Cardiac muscle cell (in vitro differentiated cells and primary cell): ENCODE data around the gene PRLR. TPM values are rescaled to one million over a fixed set of nuclear protein-coding genes. Genes with fewer than 3 reads are reported as not detected.

Experiments used
- DNase-seq, 2 donors: peaks; one replicate each; pipeline versions ENCODE4 v3.0.0 to v3.0.0-alpha.2; 2010 to 2017; ENCODE audit warnings: low read depth in 1 of 2, low spot score in 1 of 2
- H3K27ac ChIP-seq: fragments of 200-600 bp; sonication (generic); 2 replicates; pipeline ENCODE4 v1.5.1; 2016
- H3K27me3 ChIP-seq: fragments of 200-600 bp; sonication (generic); 2 replicates; pipeline ENCODE4 v1.6.0; 2016; ENCODE audit warnings: control low read depth
- H3K36me3 ChIP-seq: fragments of 200-600 bp; sonication (generic); 2 replicates; pipeline ENCODE4 v1.5.1; 2016; ENCODE audit warnings: control low read depth
- H3K4me1 ChIP-seq: fragments of 200-600 bp; sonication (generic); 2 replicates; pipeline ENCODE4 v1.8.1; 2017; ENCODE audit warnings: low read depth, mild to moderate bottlenecking, mixed run types
- H3K4me3 ChIP-seq: fragments of 200-600 bp; sonication (generic); 2 replicates; pipeline ENCODE4 v1.5.1; 2016; ENCODE audit warnings: mild to moderate bottlenecking
- H3K9me3 ChIP-seq: fragments of 200-600 bp; sonication (generic); 2 replicates; pipeline ENCODE4 v1.5.1; 2017; ENCODE audit warnings: low read depth, mild to moderate bottlenecking, control low read depth
- polyA plus RNA-seq: library from polyadenylated mRNA; unstranded; fragments of >200 nt; fragmentation: Nextera tagmentation; extraction: Ambion mirVana; gene quantifications from 2 replicates; pipeline ENCODE4 v1.2.1, GENCODE V29; 2016
- total RNA-seq: library from RNA; depleted of rRNA; stranded (reverse); fragments of >200 nt; gene quantifications from 2 replicates; pipeline ENCODE4 v1.2.3, GENCODE V29; 2016
- TF ChIP-seq, protein P1 (sequence below): IDR thresholded peaks from 2 replicates; pipeline ENCODE4 v1.5.1; 2012; ENCODE audit warnings: low read depth, mild to moderate bottlenecking, low read length

Gene PRLR
- total and polyA plus RNA-seq, 2 experiments from 2014 or later = 0.06 TPM; not detected in 1

DNA sequence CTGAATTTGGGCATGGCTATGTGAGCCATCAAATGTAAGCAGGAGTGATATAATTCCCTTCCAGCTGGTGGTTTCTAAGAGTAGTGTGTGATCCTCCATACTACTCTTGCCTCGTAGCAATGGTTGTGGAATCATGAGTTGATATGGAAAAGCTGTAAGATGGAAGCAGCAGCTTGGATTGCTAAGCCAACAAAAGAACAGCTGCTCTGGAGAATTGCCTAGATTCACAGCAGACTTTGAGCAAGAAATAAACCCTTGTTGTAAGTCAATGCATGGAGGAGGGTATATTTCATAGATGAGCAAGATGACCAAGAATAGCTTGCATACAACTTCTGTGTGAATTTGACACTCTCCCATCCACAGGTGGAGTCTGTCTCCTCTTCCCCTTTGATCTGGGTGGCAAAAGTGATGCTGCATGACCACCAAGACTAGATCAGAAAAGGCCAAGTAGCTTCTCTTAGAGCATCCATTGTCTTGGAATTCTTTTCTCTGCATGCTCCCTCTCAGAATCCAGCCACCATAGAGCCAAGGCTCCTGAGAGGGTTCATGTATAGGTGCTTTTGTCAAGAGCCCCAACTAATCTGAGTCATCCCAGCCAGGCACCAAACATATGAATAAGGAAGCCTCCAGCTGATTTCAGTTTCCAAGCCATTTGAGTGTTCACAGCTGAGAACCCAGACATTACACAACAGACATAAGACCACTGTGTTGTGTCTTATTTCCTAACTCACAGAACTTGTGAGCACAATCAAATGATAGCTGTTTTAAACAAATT lies 79.0 kb downstream of the PRLR start:
- no peaks in the 10 kb centered on the region for H3K9me3 ChIP-seq
- no peaks in the 10 kb centered on the region for H3K36me3 ChIP-seq

DNA sequence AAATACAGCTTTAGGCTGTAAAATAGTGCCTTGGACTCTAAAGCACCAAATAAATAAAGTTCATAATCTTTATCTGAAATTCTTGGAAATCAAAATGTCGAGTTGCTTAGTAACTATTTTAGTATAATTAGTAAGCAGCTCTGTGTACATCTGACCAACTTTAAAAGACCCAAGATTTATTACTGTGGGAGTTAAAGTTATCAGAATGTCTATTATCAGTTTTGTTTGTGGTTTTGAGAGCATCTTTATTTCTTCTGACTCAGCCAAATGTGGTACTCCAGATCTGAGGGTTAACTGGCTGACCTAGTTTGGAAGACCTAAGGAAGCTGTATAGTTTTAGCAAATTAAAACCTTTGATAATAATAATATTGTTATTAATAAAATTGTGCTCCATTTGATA lies 81.2 kb downstream of the PRLR start:
- no peaks in the 10 kb centered on the region for H3K9me3 ChIP-seq
- TF ChIP-seq, protein P1, sequence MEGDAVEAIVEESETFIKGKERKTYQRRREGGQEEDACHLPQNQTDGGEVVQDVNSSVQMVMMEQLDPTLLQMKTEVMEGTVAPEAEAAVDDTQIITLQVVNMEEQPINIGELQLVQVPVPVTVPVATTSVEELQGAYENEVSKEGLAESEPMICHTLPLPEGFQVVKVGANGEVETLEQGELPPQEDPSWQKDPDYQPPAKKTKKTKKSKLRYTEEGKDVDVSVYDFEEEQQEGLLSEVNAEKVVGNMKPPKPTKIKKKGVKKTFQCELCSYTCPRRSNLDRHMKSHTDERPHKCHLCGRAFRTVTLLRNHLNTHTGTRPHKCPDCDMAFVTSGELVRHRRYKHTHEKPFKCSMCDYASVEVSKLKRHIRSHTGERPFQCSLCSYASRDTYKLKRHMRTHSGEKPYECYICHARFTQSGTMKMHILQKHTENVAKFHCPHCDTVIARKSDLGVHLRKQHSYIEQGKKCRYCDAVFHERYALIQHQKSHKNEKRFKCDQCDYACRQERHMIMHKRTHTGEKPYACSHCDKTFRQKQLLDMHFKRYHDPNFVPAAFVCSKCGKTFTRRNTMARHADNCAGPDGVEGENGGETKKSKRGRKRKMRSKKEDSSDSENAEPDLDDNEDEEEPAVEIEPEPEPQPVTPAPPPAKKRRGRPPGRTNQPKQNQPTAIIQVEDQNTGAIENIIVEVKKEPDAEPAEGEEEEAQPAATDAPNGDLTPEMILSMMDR = no peak
- H3K4me1 ChIP-seq = no peaks in the 10 kb centered on the region
- no peaks in the 10 kb centered on the region for H3K36me3 ChIP-seq
- H3K4me3 ChIP-seq = no peak overlapping the region
- no peak for DNase-seq
- H3K27me3 ChIP-seq = no peaks in the 10 kb centered on the region
- H3K27ac ChIP-seq = no peak overlapping the region

More for the DNA sequence above, 79.0 kb downstream of the PRLR start:
- TF ChIP-seq, protein P1 = no peak
- Histone ChIP-seq H3K27me3 (no peaks in the 10 kb centered on the region), H3K4me3 (no peak overlapping the region), H3K27ac (no peak overlapping the region), H3K4me1 (no peaks in the 10 kb centered on the region)
- peak in 1 of 2 donors; percentile 27 for DNase-seq

DNA sequence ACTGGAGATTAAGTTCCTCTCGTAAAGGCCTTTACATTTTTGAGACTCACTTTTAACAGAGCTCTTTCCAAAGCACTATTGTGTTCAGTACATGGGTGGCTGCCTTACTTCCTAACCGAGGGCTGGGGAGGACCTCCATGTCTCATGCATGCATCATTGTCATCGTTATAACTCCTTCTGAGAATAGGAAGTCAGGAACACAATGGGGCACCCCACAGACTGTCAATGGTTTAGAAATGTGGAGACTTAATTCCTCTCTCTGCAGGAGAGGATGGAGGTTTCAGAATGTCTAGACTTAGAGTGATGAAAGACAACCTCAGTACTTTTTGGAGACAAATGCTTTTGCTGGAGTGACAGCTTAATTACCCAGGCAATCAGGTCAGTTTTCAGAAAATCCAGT lies 83.9 kb downstream of the PRLR start:
- Histone ChIP-seq H3K36me3 (no peaks in the 10 kb centered on the region), H3K4me3 (no peak overlapping the region), H3K27me3 (no peaks in the 10 kb centered on the region), H3K9me3 (no peaks in the 10 kb centered on the region), H3K27ac (no peak overlapping the region), H3K4me1 (no peaks in the 10 kb centered on the region)
- no peak for DNase-seq
- TF ChIP-seq, protein P1 = no peak

GRCh38 chr5:35145691-35146317 lies 84.5 kb downstream of the PRLR start:
- Histone ChIP-seq H3K9me3 (no peaks in the 10 kb centered on the region), H3K36me3 (no peaks in the 10 kb centered on the region), H3K4me1 (no peaks in the 10 kb centered on the region), H3K27ac (no peak overlapping the region), H3K27me3 (no peaks in the 10 kb centered on the region), H3K4me3 (no peak overlapping the region)
- TF ChIP-seq, protein P1 = no peak
- DNase-seq = no peak

- TF ChIP-seq, protein P1 = no peak
- H3K9me3 ChIP-seq = no peaks in the 10 kb centered on the region
- H3K27ac ChIP-seq = no peak overlapping the region
- no peak for DNase-seq
- no peaks in the 10 kb centered on the region for H3K27me3 ChIP-seq
- no peak overlapping the region for H3K4me3 ChIP-seq
- no peaks in the 10 kb centered on the region for H3K4me1 ChIP-seq
- no peaks in the 10 kb centered on the region for H3K36me3 ChIP-seq
Observed at GRCh38 chr5:35145012-35145411, 85.3 kb downstream of the PRLR start.
